ENCODE data around the gene KRT9.
"Not testable (repeated sequence)": the region's sequence is repeated elsewhere in the genome, so short reads cannot be mapped to it uniquely, and the experiment has no call there.

KRT9 gene

GRCh38 chr17:41547378-41547841 is 24.4 kb downstream of the KRT9 start:
- Histone ChIP-seq H3K27me3 (ENCODE audit: control insufficient read depth, insufficient read depth, low read length) (no peaks in the 10 kb centered on the region), H3K36me3 (ENCODE audit: control insufficient read depth, insufficient read depth, low read length) (no peaks in the 10 kb centered on the region), H3K9me3 (ENCODE audit: control insufficient read depth, low read length) (no peaks in the 10 kb centered on the region), H3K4me1 (ENCODE audit: control insufficient read depth, insufficient read depth, low read length) (peaks cover 40% of the 10 kb centered on the region), H3K4me3 (ENCODE audit: low read length) (no peak overlapping the region), H3K9ac (ENCODE audit: low read length) (no peak overlapping the region)

DNA sequence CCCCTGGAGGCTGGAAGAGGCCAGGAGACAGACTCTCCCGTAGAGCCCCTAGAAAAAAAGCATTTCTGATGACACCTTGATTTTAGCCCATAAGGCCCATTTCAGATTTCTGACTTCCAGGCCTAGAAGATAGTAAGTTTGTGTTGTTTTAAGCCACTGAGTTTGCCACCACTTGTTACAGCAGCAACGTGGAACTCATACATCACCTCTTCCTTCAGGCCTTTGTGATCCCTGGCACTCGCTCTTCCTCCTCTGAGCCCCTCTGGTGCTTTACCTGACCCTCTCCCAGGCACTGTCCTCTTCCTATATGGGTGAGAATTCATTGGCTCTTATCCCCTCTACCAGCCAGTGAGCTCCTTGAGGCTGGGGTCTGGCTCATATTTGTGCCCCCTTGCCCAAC is 25.0 kb downstream of the KRT9 start:
- Histone ChIP-seq H3K4me3 (ENCODE audit: low read length) (no peak overlapping the region), H3K9ac (ENCODE audit: low read length) (no peak overlapping the region), H3K9me3 (ENCODE audit: control insufficient read depth, low read length) (no peaks in the 10 kb centered on the region), H3K4me1 (ENCODE audit: control insufficient read depth, insufficient read depth, low read length) (peaks cover 40% of the 10 kb centered on the region), H3K36me3 (ENCODE audit: control insufficient read depth, insufficient read depth, low read length) (no peaks in the 10 kb centered on the region), H3K27me3 (ENCODE audit: control insufficient read depth, insufficient read depth, low read length) (no peaks in the 10 kb centered on the region)

- Histone ChIP-seq H3K27me3 (ENCODE audit: control insufficient read depth, insufficient read depth, low read length) (no peaks in the 10 kb centered on the region), H3K36me3 (ENCODE audit: control insufficient read depth, insufficient read depth, low read length) (no peaks in the 10 kb centered on the region), H3K4me3 (ENCODE audit: low read length) (no peak overlapping the region), H3K4me1 (ENCODE audit: control insufficient read depth, insufficient read depth, low read length) (peaks cover 40% of the 10 kb centered on the region), H3K9me3 (ENCODE audit: control insufficient read depth, low read length) (no peaks in the 10 kb centered on the region), H3K9ac (ENCODE audit: low read length) (no peak overlapping the region)
These were observed 25.9 kb downstream of the KRT9 start for GRCh38 chr17:41545829-41546410.

DNA sequence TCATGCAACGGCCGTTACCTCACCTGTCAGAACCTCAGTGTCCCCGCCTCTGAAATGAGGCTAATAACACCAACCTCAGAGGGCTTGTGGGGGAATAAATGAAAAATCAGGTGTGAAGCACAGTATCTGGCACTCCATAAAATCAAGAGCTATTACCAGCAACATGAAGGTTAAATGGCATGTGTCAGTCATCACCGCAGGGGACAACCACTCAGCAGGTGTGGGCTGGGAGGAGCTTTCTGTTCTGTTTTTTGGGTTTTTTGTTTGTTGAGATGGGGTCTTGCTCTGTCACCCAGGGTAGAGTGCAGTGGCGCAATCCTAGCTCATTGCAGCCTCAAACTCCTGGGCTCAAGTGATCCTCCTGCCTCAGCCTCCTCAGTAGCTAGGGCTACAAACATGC is 26.9 kb downstream of the KRT9 start:
- no peaks in the 10 kb centered on the region for H3K9me3 ChIP-seq (ENCODE audit: control insufficient read depth, low read length)
- H3K4me1 ChIP-seq (ENCODE audit: control insufficient read depth, insufficient read depth, low read length): peaks cover 38% of the 10 kb centered on the region
- no peaks in the 10 kb centered on the region for H3K36me3 ChIP-seq (ENCODE audit: control insufficient read depth, insufficient read depth, low read length)
- no peaks in the 10 kb centered on the region for H3K27me3 ChIP-seq (ENCODE audit: control insufficient read depth, insufficient read depth, low read length)
- H3K9ac ChIP-seq (ENCODE audit: low read length): no peak overlapping the region
- no peak overlapping the region for H3K4me3 ChIP-seq (ENCODE audit: low read length)

GRCh38 chr17:41544491-41544892 is 27.4 kb downstream of the KRT9 start:
- Histone ChIP-seq H3K36me3 (ENCODE audit: control insufficient read depth, insufficient read depth, low read length) (no peaks in the 10 kb centered on the region), H3K9me3 (ENCODE audit: control insufficient read depth, low read length) (no peaks in the 10 kb centered on the region), H3K4me3 (ENCODE audit: low read length) (no peak overlapping the region), H3K9ac (ENCODE audit: low read length) (no peak overlapping the region), H3K4me1 (ENCODE audit: control insufficient read depth, insufficient read depth, low read length) (peaks cover 33% of the 10 kb centered on the region), H3K27me3 (ENCODE audit: control insufficient read depth, insufficient read depth, low read length) (no peaks in the 10 kb centered on the region)

- not testable (repeated sequence) for H3K9ac ChIP-seq (ENCODE audit: low read length); H3K4me3 ChIP-seq (ENCODE audit: low read length); H3K36me3 ChIP-seq (ENCODE audit: control insufficient read depth, insufficient read depth, low read length); H3K27me3 ChIP-seq (ENCODE audit: control insufficient read depth, insufficient read depth, low read length); H3K9me3 ChIP-seq (ENCODE audit: control insufficient read depth, low read length)
- peaks cover 16% of the 10 kb centered on the region for H3K4me1 ChIP-seq (ENCODE audit: control insufficient read depth, insufficient read depth, low read length)
These were observed 29.1 kb downstream of the KRT9 start for GRCh38 chr17:41542786-41543185.

GRCh38 chr17:41542357-41542756 is 29.5 kb downstream of the KRT9 start:
- Histone ChIP-seq H3K4me3 (ENCODE audit: low read length) (no peak overlapping the region), H3K36me3 (ENCODE audit: control insufficient read depth, insufficient read depth, low read length) (no peaks in the 10 kb centered on the region), H3K27me3 (ENCODE audit: control insufficient read depth, insufficient read depth, low read length) (no peaks in the 10 kb centered on the region), H3K9me3 (ENCODE audit: control insufficient read depth, low read length) (no peaks in the 10 kb centered on the region), H3K9ac (ENCODE audit: low read length) (no peak overlapping the region), H3K4me1 (ENCODE audit: control insufficient read depth, insufficient read depth, low read length) (peaks cover 12% of the 10 kb centered on the region)

- peaks cover 10% of the 10 kb centered on the region for H3K4me1 ChIP-seq (ENCODE audit: control insufficient read depth, insufficient read depth, low read length)
- no peaks in the 10 kb centered on the region for H3K9me3 ChIP-seq (ENCODE audit: control insufficient read depth, low read length)
- no peaks in the 10 kb centered on the region for H3K36me3 ChIP-seq (ENCODE audit: control insufficient read depth, insufficient read depth, low read length)
- no peak overlapping the region for H3K4me3 ChIP-seq (ENCODE audit: low read length)
- no peak overlapping the region for H3K9ac ChIP-seq (ENCODE audit: low read length)
- H3K27me3 ChIP-seq (ENCODE audit: control insufficient read depth, insufficient read depth, low read length): no peaks in the 10 kb centered on the region
These were observed 30.8 kb downstream of the KRT9 start for GRCh38 chr17:41540921-41541625.

GRCh38 chr17:41539979-41540701 is 31.7 kb downstream of the KRT9 start:
- Histone ChIP-seq H3K4me3 (ENCODE audit: low read length) (no peak overlapping the region), H3K36me3 (ENCODE audit: control insufficient read depth, insufficient read depth, low read length) (no peaks in the 10 kb centered on the region), H3K9me3 (ENCODE audit: control insufficient read depth, low read length) (no peaks in the 10 kb centered on the region), H3K4me1 (ENCODE audit: control insufficient read depth, insufficient read depth, low read length) (peaks cover 10% of the 10 kb centered on the region), H3K27me3 (ENCODE audit: control insufficient read depth, insufficient read depth, low read length) (no peaks in the 10 kb centered on the region), H3K9ac (ENCODE audit: low read length) (no peak overlapping the region)

- Histone ChIP-seq H3K4me1 (ENCODE audit: control insufficient read depth, insufficient read depth, low read length) (no peaks in the 10 kb centered on the region), H3K4me3 (ENCODE audit: low read length) (no peak overlapping the region), H3K36me3 (ENCODE audit: control insufficient read depth, insufficient read depth, low read length) (no peaks in the 10 kb centered on the region), H3K9ac (ENCODE audit: low read length) (no peak overlapping the region), H3K9me3 (ENCODE audit: control insufficient read depth, low read length) (no peaks in the 10 kb centered on the region), H3K27me3 (ENCODE audit: control insufficient read depth, insufficient read depth, low read length) (no peaks in the 10 kb centered on the region)
These were observed 32.8 kb downstream of the KRT9 start for GRCh38 chr17:41539071-41539492.

DNA sequence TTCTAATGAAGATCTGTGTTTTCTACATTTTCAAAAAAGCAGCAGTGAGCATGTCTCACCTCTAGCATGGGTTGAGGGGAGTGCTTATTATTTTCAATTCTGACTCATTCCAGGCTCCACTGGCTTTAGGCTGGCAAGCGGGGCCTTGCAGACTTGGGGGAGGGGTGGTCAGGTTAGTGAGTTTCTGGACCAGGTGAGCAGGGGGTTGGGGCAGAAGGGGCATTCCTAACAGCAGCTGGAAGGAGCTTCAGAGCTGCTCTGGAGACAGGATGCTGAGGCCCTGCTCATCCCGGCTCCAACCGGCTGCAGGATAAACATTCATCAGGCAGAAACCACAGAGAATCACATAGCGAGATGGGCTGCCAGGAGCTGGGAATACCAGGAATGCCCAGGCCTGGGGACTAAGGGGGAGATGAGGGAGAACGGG is 33.3 kb downstream of the KRT9 start:
- no peaks in the 10 kb centered on the region for H3K4me1 ChIP-seq (ENCODE audit: control insufficient read depth, insufficient read depth, low read length)
- no peak overlapping the region for H3K4me3 ChIP-seq (ENCODE audit: low read length)
- no peaks in the 10 kb centered on the region for H3K9me3 ChIP-seq (ENCODE audit: control insufficient read depth, low read length)
- no peaks in the 10 kb centered on the region for H3K27me3 ChIP-seq (ENCODE audit: control insufficient read depth, insufficient read depth, low read length)
- H3K36me3 ChIP-seq (ENCODE audit: control insufficient read depth, insufficient read depth, low read length): no peaks in the 10 kb centered on the region
- no peak overlapping the region for H3K9ac ChIP-seq (ENCODE audit: low read length)

- no peaks in the 10 kb centered on the region for H3K27me3 ChIP-seq (ENCODE audit: control insufficient read depth, insufficient read depth, low read length)
- H3K4me3 ChIP-seq (ENCODE audit: low read length): no peak overlapping the region
- H3K36me3 ChIP-seq (ENCODE audit: control insufficient read depth, insufficient read depth, low read length): no peaks in the 10 kb centered on the region
- H3K9me3 ChIP-seq (ENCODE audit: control insufficient read depth, low read length): no peaks in the 10 kb centered on the region
- no peak overlapping the region for H3K9ac ChIP-seq (ENCODE audit: low read length)
- H3K4me1 ChIP-seq (ENCODE audit: control insufficient read depth, insufficient read depth, low read length): no peaks in the 10 kb centered on the region
These were observed 33.9 kb downstream of the KRT9 start for GRCh38 chr17:41537990-41538389.
